ENCODE measurements around the gene HSPBP1. TPM values are rescaled to one million over a fixed set of nuclear protein-coding genes. Genes with fewer than 3 reads are reported as not detected.
A peak's percentile ranks its signal among the peaks of the same experiment; 100 is the strongest.

HSPBP1 gene
- total and polyA plus RNA-seq, 2 of the 13 experiments (the other 11 are each of a cell fraction or from before 2014, with no cell fraction given): 22.3 to 33.7 TPM

DNA sequence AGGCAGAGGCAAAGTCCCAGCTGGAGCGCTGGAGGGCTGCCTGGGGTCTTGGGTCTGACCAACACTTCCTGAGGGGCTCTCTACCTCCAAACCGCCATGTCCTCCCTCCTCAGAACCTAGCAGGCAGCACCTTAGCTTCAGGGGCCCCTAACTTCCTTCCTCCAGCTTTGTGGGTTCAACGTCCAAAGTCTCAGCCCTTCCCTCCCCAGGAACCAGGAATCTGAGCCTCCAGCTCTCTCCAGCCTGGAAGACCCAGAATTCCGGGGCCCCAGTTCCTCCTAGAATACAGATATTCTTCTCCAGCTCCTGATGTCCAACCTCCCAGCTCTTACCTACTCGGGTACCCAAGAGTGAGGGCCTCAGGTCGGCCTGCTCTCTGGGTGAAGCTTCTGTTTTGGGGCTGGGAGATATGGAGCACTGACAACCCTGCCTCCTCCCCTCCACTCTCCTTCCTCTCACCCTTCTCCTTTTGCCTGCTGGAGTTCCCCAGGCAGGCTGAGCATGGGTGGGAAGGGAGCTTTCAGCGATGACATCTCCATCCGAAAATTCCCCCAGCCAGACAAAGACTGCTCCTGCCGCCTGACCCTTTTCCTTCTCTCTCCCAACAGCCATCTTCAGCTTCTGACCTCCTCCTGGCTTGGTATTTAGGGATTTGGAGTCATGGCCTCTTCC, 41.7 kb upstream of the HSPBP1 start (continued):
- TF ChIP-seq EP300 (IDR thresholded peaks at IDR 0.05; ENCODE audit: low read depth in 2 of 2, low read length in 2 of 2): no peak
- TF ChIP-seq EP300 (CRISPR knock-in tag; IDR thresholded peaks at IDR 0.05; ENCODE audit: borderline replicate concordance): no peak
- no peak for TF ChIP-seq ZNF282 (IDR thresholded peaks at IDR 0.05; ENCODE audit: partially characterized antibody)
- peak; percentile 10; the same call in 1 of the 2 replicates for TF ChIP-seq HNF4A (CRISPR knock-in tag; IDR thresholded peaks at IDR 0.05)
- TF ChIP-seq ARID4A (CRISPR knock-in tag; IDR thresholded peaks at IDR 0.05; ENCODE audit: borderline replicate concordance): 0 out of 2 replicates have a peak, but pooled peaks have one; percentile 3
- TF ChIP-seq STAT5B (CRISPR knock-in tag; IDR thresholded peaks at IDR 0.05): no peak

- in situ Hi-C loops (cut with HindIII; ENCODE audit: extremely low pct_ligation_motif_present, low pct_unique_long_range_greater_than_20kb) (no loop called here), intact Hi-C loops (cut with micrococcal nuclease; ENCODE audit: unreplicated experiment) (no loop called here)
- ChIA-PET CTCF (ENCODE audit: low intra/inter-chr PET ratio, low total read pairs) (no interaction called here), POLR2A (interaction anchor here (1.1 to 2.1 kb wide), 6 partner anchors 10 to 86 kb away, joined by 4 to 11 read pairs (median 6); partner anchors contain the start of genes KMT5C and UBE2S)
- Histone ChIP-seq H3K9me3 (ENCODE audit: low read length) (no peaks in the 10 kb centered on the region), H3K79me2 (ENCODE audit: insufficient read depth, low read length) (no peaks in the 10 kb centered on the region), H3K4me1 (ENCODE audit: insufficient read depth, low read length) (peaks cover 35% of the 10 kb centered on the region), H3K9ac (ENCODE audit: insufficient read depth, low read depth, low read length) (no peak overlapping the region), H3K36me3 (replicated peaks in 1 of 2; ENCODE audit: control insufficient read depth in 1 of 2, insufficient read depth in 2 of 2, low read length in 2 of 2) (no peaks in the 10 kb centered on the region), H4K20me1 (ENCODE audit: insufficient read depth, low read length) (no peaks in the 10 kb centered on the region), H3K4me3 (replicated peaks in 1 of 3; ENCODE audit: insufficient read depth in 1 of 3, low read depth in 2 of 3, low read length in 3 of 3) (peak overlapping the region in 1 of 3 experiments; percentile 21; a peak in 1 of 6 replicates), H3K27ac (ENCODE audit: extremely low read length, insufficient read depth, low read length) (no peak overlapping the region), H3K4me2 (ENCODE audit: low read depth, low read length) (peak overlapping the region; percentile 62), H2AFZ (ENCODE audit: low read length) (no peak overlapping the region), H3K27me3 (ENCODE audit: control insufficient read depth in 1 of 2, insufficient read depth in 2 of 2, low read length in 2 of 2) (no peaks in the 10 kb centered on the region; a peak in 1 of 5 replicates)
- BruUV-seq (replicated peaks): no TSS peak
- DNase-seq (ENCODE audit: low spot score): no peak
- no peak; the same call in none of the 3 replicates for ATAC-seq
- WGBS (ENCODE audit: low lambda C conversion rate): 62% methylated on average over 8 of the region's 8 CpGs
- FAIRE-seq: no peak
- no peak for TF ChIP-seq MAFF (IDR thresholded peaks at IDR 0.05; ENCODE audit: low read depth, low read length)
- no peak for TF ChIP-seq NCOA5 (CRISPR knock-in tag; IDR thresholded peaks at IDR 0.05)
- TF ChIP-seq ESRRA (CRISPR knock-in tag; IDR thresholded peaks at IDR 0.05; ENCODE audit: low read depth): no peak
- TF ChIP-seq KLF9 (CRISPR knock-in tag; IDR thresholded peaks at IDR 0.05; ENCODE audit: low read depth): no peak
- TF ChIP-seq ZSCAN29 (CRISPR knock-in tag; conservative IDR thresholded peaks at IDR 0.05): no peak
- no peak for TF ChIP-seq ZFP36L1 (CRISPR knock-in tag; IDR thresholded peaks at IDR 0.05)
- TF ChIP-seq ZSCAN22 (CRISPR knock-in tag; IDR thresholded peaks at IDR 0.05): 0 out of 2 replicates have a peak, but pooled peaks have one; percentile 44
These were observed 41.0 kb upstream of the HSPBP1 start for GRCh38 chr19:55320844-55321419.

All from HepG2 (cell line).